NCI-H82 treated with DMSO at 0.1 percent for 48 hours (cell line): ENCODE data around the gene ST3GAL2.
"Not testable (repeated sequence)": the region's sequence is repeated elsewhere in the genome, so short reads cannot be mapped to it uniquely, and the experiment has no call there.

Source experiments
- DNase-seq: peaks from one replicate; lab custom pipeline; 2025; ENCODE audit not compliant: unreplicated experiment; lab: John Stamatoyannopoulos, UW

The ST3GAL2 gene

GRCh38 chr16:70418274-70418992 lies 20.5 kb downstream of the ST3GAL2 start:
- DNase-seq: no peak

- no peak for DNase-seq
Observed at GRCh38 chr16:70417661-70418060, 21.2 kb downstream of the ST3GAL2 start.

GRCh38 chr16:70416748-70417616 lies 21.9 kb downstream of the ST3GAL2 start:
- no peak for DNase-seq

- not testable (repeated sequence) for DNase-seq
Observed at GRCh38 chr16:70413572-70413971, 25.3 kb downstream of the ST3GAL2 start.

- no peak for DNase-seq
Observed at GRCh38 chr16:70412385-70412784, 26.5 kb downstream of the ST3GAL2 start.

GRCh38 chr16:70410734-70411133 lies 28.2 kb downstream of the ST3GAL2 start:
- no peak for DNase-seq

GRCh38 chr16:70407811-70408274 lies 31.1 kb downstream of the ST3GAL2 start:
- no peak for DNase-seq

- DNase-seq: not testable (repeated sequence)
Observed at GRCh38 chr16:70406104-70406503, 32.8 kb downstream of the ST3GAL2 start.

- DNase-seq: no peak
Observed at GRCh38 chr16:70402916-70403659, 35.8 kb downstream of the ST3GAL2 start.

- no peak for DNase-seq
Observed at GRCh38 chr16:70399951-70400350, 38.9 kb downstream of the ST3GAL2 start.

- DNase-seq: peak; percentile 24
Observed at GRCh38 chr16:70399381-70399780, 39.5 kb downstream of the ST3GAL2 start.

- no peak for DNase-seq
Observed at GRCh38 chr16:70398177-70398743, 40.6 kb downstream of the ST3GAL2 start.

- DNase-seq: peak; percentile 88
Observed at GRCh38 chr16:70396246-70396904, 42.5 kb downstream of the ST3GAL2 start.

GRCh38 chr16:70395345-70395901 lies 43.5 kb downstream of the ST3GAL2 start:
- DNase-seq: no peak

- no peak for DNase-seq
Observed at GRCh38 chr16:70394853-70395252, 44.0 kb downstream of the ST3GAL2 start.

GRCh38 chr16:70393662-70394061 lies 45.2 kb downstream of the ST3GAL2 start:
- DNase-seq: no peak

GRCh38 chr16:70392606-70393005 lies 46.3 kb downstream of the ST3GAL2 start:
- no peak for DNase-seq

- DNase-seq: no peak
Observed at GRCh38 chr16:70391881-70392481, 46.9 kb downstream of the ST3GAL2 start.

GRCh38 chr16:70391446-70391845 lies 47.5 kb downstream of the ST3GAL2 start:
- no peak for DNase-seq

- DNase-seq: no peak
Observed at GRCh38 chr16:70390774-70391173, 48.1 kb downstream of the ST3GAL2 start.
